NCI-H526 (cell line): ENCODE measurements around the gene DCAF6.

Source experiments
- DNase-seq, 2 experiments: peaks; one replicate each; lab custom pipeline; 2025; lab: John Stamatoyannopoulos, UW

The DCAF6 gene

GRCh38 chr1:168084396-168085231, 148.1 kb downstream of the DCAF6 start:
- DNase-seq = peak; percentile 22 to 77

DNA sequence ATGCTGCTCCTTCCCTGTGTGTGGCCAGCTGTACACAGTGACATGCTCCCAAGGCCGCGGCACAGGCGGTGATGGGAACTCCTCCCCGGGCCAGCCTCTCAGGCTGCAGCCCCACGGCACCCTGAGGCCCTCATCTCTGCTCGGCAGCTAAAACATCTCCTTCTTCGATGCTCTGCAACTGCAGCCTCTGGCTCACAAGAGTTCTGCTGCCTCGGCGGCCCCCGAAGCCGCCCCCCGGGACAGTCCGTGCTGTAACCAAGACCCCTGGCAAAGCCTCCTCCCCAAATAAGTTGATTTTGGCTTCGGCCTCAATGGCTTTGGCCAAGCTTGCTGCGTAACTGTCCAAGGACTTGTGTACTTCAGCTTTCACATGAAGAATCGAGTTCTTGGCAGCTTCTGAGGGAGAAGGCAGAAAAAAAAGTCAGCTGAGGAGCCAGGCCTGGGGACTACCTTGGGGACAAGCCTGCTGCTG, 149.0 kb downstream of the DCAF6 start:
- DNase-seq = no peak

DNA sequence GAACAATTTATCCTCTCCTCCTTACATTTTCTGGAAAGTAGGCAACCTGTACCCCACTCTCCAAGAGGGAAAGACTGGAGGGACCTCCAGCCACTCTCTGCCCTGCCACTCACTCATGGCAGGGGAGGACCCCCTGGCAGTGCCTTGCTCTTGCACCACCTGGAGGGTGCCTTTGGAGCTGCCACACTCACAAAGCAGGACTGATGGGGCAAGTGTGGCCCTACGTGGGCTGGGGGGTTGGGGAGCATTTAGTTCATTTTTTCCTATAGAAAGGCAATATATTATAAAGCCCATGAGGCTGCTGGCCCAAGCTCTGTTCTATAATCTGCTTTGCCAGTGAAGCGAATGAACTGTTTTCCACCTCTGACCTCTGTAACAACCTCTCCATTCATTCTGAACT, 150.0 kb downstream of the DCAF6 start:
- DNase-seq = no peak

DNA sequence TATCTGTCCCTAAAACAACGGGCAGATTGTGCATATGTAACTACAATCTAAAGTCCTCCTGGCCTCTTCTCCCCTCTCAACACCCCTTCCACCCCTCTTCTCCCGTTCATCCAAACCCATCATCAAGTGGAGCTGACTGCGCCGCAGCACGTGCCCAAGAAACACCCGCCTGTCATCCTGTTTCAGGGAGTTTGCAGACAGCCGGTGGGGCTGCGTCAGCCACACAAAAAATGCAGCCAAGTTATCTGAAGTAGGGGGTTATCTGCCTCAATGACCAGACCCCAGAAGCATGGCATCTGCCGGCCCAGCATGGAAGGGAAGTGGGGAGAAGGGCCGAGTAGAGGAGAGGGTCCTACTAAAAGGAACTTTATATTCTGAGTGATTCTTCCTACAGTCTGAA, 151.2 kb downstream of the DCAF6 start:
- DNase-seq = no peak

- no peak for DNase-seq
These were observed 152.2 kb downstream of the DCAF6 start for GRCh38 chr1:168088511-168089325.

GRCh38 chr1:168089326-168089978, 153.0 kb downstream of the DCAF6 start:
- no peak for DNase-seq

DNA sequence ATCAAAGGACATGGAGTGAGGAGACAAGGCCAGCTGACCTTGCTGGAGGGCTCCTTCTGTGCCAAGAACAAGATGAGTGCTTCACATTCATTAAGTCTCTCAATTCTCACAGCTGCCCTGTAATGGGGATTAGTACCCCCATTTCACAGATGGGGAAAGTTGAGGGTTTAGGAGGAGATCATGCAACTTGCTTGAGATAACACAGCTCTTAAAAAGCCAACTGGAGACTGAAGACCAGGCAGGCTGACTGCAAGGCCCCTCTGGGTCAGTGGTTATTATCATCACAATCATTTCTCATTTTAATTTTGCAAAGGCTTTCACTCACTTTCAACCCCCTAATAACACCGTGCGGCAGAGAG, 153.5 kb downstream of the DCAF6 start:
- no peak for DNase-seq

GRCh38 chr1:168090395-168090794, 153.9 kb downstream of the DCAF6 start:
- no peak for DNase-seq

DNA sequence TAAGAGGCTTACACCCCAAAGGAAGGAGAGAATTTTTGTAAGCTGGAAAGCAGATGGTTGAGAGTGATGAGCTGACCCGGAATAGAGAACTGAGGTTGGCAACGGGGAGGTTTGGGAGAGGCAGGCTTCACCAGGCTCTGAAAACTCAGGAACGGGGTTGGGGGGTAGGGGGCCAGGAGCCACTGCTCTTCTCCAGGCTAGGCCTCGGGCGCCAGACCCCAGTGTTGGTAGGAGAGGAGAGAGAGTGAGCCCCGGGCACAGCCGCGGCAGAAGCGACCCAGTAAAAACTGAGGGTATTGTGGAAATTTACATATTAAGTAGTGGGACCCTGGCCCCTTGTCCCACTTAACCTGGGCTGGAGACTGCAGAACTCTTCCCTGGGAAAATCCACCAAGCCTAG, 154.6 kb downstream of the DCAF6 start:
- no peak for DNase-seq

- no peak for DNase-seq
These were observed 155.5 kb downstream of the DCAF6 start for GRCh38 chr1:168091720-168092550.

GRCh38 chr1:168092566-168093355, 156.3 kb downstream of the DCAF6 start:
- peak in 1 of 2 experiments; percentile 55 for DNase-seq

DNA sequence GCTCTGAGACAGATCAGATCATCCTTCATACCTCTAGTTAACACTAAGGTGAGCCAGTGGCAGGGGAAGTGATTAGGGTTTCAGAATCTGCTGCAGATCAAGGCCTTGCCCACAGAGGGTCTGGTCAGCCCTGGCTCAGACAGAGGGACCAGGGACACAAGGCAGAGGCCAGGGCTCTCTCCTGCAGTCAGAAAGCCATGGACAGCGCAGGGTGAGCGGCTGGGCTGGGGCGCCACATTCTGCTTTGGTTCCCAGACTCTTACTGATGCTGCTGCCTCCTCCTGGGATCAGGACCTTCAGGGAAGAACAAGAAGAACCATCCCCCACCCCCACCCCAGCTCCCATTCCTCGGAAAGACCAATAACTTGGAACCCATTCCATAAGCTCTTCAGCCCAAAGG, 157.1 kb downstream of the DCAF6 start:
- DNase-seq = no peak

DNA sequence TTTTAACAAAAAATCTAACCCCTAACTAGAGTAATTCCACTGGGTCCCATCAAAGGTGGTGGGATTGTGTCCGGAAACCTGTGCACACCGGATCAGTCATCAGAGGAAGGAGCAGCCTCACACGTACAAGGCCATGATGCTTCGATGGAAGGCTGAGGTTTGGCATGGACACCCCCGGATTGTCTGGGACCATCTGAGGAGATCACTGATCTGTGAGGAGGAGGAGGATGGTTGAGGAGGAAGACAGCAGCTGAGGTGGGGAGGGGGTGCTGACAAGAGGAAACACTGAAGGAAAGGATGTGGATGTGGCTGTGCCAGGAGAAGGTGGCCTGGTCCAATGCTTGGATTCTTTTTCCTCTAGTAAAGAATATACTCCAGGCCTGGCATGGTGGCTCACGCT, 159.0 kb downstream of the DCAF6 start:
- no peak for DNase-seq

- DNase-seq = no peak
These were observed 160.0 kb downstream of the DCAF6 start for GRCh38 chr1:168096296-168097165.

DNA sequence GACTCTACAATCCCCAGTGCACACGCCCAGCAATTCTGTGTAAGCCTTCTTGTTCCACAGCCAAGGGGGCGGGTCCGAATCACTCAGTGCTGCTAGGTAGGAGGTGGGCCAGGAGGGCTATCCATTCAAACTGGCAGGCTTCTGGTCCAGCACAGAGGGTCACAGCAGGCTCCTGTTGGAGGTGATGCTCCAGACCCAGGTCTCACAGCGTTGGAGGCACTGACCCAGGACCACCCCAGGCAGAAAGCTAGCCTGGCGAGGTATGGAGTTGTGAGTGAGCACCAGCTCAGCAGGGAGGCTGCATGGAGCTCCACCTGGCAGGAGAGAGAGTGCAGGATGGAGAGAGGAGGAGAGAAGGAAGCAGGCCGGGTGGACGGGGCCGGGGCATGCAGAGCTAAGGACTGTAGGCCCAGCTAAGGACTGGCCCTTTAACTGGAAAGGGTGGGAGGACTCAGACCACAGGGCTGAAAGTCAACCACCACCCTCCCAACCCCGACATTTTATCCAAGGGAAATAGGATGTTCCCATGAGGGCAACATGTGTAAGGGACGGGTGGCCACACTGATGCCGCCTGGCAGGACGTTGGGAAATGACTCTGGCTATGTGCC, 161.5 kb downstream of the DCAF6 start:
- DNase-seq = no peak

DNA sequence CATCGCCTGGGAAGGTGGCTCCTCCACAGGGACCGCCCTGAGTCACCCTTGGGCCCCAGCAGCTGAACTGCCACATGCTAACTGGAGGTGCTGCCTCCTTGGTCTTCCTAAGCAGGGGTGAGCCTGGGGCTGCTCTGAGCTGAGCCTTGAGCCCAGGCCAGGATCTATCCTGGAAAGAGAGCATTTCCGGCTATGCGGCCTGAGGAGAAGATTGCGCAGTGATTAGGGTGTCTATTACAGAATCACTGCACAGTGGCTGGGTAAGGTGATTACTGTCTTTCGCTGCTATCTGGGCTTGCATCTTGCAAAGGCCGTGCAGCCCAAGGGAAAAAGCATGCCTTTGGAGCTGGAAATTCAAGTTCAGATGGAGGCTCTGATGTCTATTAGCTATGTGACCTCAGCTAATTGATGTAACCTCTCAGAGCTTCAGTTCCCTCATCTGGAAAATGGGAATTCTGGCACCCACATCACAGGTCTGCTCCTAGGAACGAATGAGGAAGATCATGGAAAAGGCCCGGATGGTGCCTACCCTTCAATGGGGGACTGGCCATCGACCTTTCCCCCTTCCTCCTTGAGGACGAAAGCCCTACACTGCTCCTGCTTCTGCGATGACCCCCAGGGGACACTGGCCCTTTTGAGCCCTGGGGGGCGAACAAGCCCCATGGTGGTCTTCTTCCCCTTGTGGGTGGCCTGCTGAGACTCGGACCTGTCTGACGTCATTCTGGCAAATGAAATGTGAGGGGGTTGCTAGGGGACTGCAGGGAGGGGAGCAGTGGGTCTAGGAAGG, 162.2 kb downstream of the DCAF6 start:
- no peak for DNase-seq

GRCh38 chr1:168099337-168099801, 162.9 kb downstream of the DCAF6 start:
- no peak for DNase-seq

DNA sequence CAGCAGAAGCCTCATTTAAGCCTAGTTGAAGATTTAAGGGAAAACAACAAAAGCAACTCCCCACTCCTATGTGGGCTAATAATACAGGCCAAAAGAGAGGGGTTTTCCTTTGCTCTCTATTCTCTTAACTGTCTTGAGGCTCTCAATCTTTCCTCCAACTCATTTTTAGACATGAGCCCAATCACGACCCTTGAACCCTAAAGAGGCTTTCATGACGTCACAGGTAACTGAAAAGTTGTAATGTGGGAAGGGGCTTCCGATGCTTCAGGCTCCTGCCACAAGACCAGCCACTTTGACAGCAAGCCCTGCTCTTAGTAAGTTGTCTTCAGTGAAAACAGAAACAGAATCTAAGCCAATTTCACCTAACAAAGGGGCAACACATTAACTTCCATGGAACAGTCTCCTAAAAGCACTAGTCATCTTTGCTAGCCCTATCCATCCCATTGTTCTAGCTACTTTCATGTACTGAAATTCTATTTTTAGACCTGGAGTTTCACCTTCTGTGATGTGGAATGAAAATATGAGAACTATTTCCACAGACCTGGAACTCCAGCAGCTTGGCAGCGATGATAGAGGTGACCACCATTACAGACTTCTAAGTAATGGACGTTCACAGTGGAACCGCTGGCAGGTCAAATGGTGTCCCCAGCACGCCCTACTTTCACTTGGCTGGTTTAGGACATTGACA, 164.0 kb downstream of the DCAF6 start:
- DNase-seq = no peak
